Neural cell (in vitro differentiated cells): ENCODE data around the gene NELFE. TPM values are rescaled to one million over a fixed set of nuclear protein-coding genes. Genes with fewer than 3 reads are reported as not detected.

Source experiments
- H2AFZ ChIP-seq: fragments of 200-600, 300-800 bp; sonication (generic), shearing (Covaris generic); 2 replicates; pipeline ENCODE4 v1.6.0; 2014; ENCODE audit warnings: low read depth, mild to moderate bottlenecking, antibody characterized with exemption, low read length, moderate library complexity
- H3F3A ChIP-seq: fragments of 200-600 bp; shearing (Covaris generic); 2 replicates; pipeline ENCODE4 v1.6.1; 2016; ENCODE audit warnings: mild to moderate bottlenecking, moderate library complexity, mixed read lengths, antibody characterized with exemption, low read length; ENCODE audit not compliant: insufficient read depth, poor library complexity, severe bottlenecking
- H3K27ac ChIP-seq: fragments of 200-600, 300-800 bp; sonication (generic), shearing (Covaris generic); 2 replicates; pipeline ENCODE4 v1.5.1; 2014; ENCODE audit warnings: mild to moderate bottlenecking, low read length, moderate library complexity
- H3K27me3 ChIP-seq: fragments of 300-800, 200-600 bp; sonication (generic), shearing (Covaris generic); 2 replicates; pipeline ENCODE4 v1.6.0; 2014; ENCODE audit warnings: mild to moderate bottlenecking, low read depth, low read length, moderate library complexity; ENCODE audit not compliant: insufficient read depth
- H3K36me3 ChIP-seq: fragments of 300-800, 200-600 bp; sonication (generic), shearing (Covaris generic); 2 replicates; pipeline ENCODE4 v1.5.1; 2014; ENCODE audit warnings: mild to moderate bottlenecking, antibody characterized with exemption, low read length, moderate library complexity; ENCODE audit not compliant: insufficient read depth
- H3K4me2 ChIP-seq: fragments of 300-800, 200-600 bp; sonication (generic), shearing (Covaris generic); 2 replicates; pipeline ENCODE4 v1.6.0; 2014; ENCODE audit warnings: mild to moderate bottlenecking, low read length
- H3K4me3 ChIP-seq: fragments of 300-800, 200-600 bp; sonication (generic), shearing (Covaris generic); 2 replicates; pipeline ENCODE4 v1.5.1; 2014; ENCODE audit warnings: mild to moderate bottlenecking, low read length, moderate library complexity
- H3K79me2 ChIP-seq: fragments of 200-600 bp; shearing (Covaris generic); replicated peaks from 2 replicates; pipeline ENCODE4 v1.6.0; 2014; ENCODE audit warnings: mild to moderate bottlenecking, low read length, moderate library complexity; ENCODE audit not compliant: insufficient read depth
- H3K9ac ChIP-seq: fragments of 300-800, 200-600 bp; sonication (generic), shearing (Covaris generic); 2 replicates; pipeline ENCODE4 v1.6.1; 2016; ENCODE audit warnings: mild to moderate bottlenecking, low read length, mixed read lengths
- H3K9me2 ChIP-seq: fragments of 200-600 bp; shearing (Covaris generic); 2 replicates; pipeline ENCODE4 v1.6.1; 2016; ENCODE audit warnings: mild to moderate bottlenecking, low read length, mixed read lengths; ENCODE audit not compliant: insufficient read depth
- H3K9me3 ChIP-seq: fragments of 200-600, 300-800 bp; sonication (generic), shearing (Covaris generic); 2 replicates; pipeline ENCODE4 v1.6.1; 2016; ENCODE audit warnings: mild to moderate bottlenecking, mixed run types, low read length, moderate library complexity, mixed read lengths
- H4K20me1 ChIP-seq: fragments of 200-600 bp; shearing (Covaris generic); 2 replicates; pipeline ENCODE4 v1.6.1; 2016; ENCODE audit warnings: mild to moderate bottlenecking, mixed run types; ENCODE audit not compliant: insufficient read depth
- EP300 ChIP-seq: fragments of 450-650 bp; conservative IDR thresholded peaks from 2 replicates; pipeline ENCODE4 v1.6.1; 2014; ENCODE audit warnings: antibody characterized with exemption, mild to moderate bottlenecking, moderate library complexity; ENCODE audit not compliant: poor library complexity, severe bottlenecking
- EZH2 ChIP-seq: fragments of 200-600, 300-800 bp; shearing (Covaris generic), sonication (generic); IDR thresholded peaks from 2 replicates; pipeline ENCODE4 v1.6.1; 2014; ENCODE audit warnings: antibody characterized with exemption, low read length, borderline replicate concordance, mild to moderate bottlenecking; ENCODE audit not compliant: insufficient read depth, poor library complexity, severe bottlenecking
- MXI1 ChIP-seq: fragments of 450-650 bp; conservative IDR thresholded peaks from 2 replicates; pipeline ENCODE4 v1.6.1; 2014; ENCODE audit warnings: antibody characterized with exemption, mild to moderate bottlenecking; ENCODE audit not compliant: poor library complexity, severe bottlenecking
- POLR2AphosphoS5 ChIP-seq: IDR thresholded peaks from 2 replicates; pipeline ENCODE4 v1.6.1; 2012
- RAD21 ChIP-seq: fragments of 450-650 bp; conservative IDR thresholded peaks from 2 replicates; pipeline ENCODE4 v1.6.1; 2014; ENCODE audit warnings: antibody characterized with exemption, mild to moderate bottlenecking, moderate library complexity
- REST ChIP-seq: IDR thresholded peaks from 2 replicates; pipeline ENCODE4 v1.6.1; 2012; ENCODE audit warnings: borderline replicate concordance
- SMC3 ChIP-seq: fragments of 450-650 bp; conservative IDR thresholded peaks from 2 replicates; pipeline ENCODE4 v1.6.1; 2014; ENCODE audit warnings: antibody characterized with exemption, mild to moderate bottlenecking, moderate library complexity; ENCODE audit not compliant: poor library complexity
- TAF1 ChIP-seq: IDR thresholded peaks from 2 replicates; pipeline ENCODE4 v1.6.1; 2012; ENCODE audit warnings: low read depth
- polyA plus RNA-seq: library from polyadenylated mRNA; depleted of rRNA; stranded (reverse); fragments of >200 nt; gene quantifications from 2 replicates; pipeline ENCODE4 v1.2.3, GENCODE V29; 2014
- TF ChIP-seq, protein P1 (sequence below): fragments of 450-650 bp; IDR thresholded peaks from 2 replicates; pipeline ENCODE4 v1.5.1; 2014; ENCODE audit warnings: antibody characterized with exemption, mild to moderate bottlenecking, moderate library complexity; ENCODE audit not compliant: poor library complexity, severe bottlenecking

The NELFE gene
- polyA plus RNA-seq, 1 donor from 2014 or later, result 103 TPM

- Histone ChIP-seq H3K79me2 (no peaks in the 10 kb centered on the region), H3K4me3 (no peak overlapping the region), H3K27ac (no peak overlapping the region), H3K9me2 (no peaks in the 10 kb centered on the region), H3K4me2 (no peak overlapping the region), H3K27me3 (no peaks in the 10 kb centered on the region), H3K36me3 (no peaks in the 10 kb centered on the region), H4K20me1 (no peaks in the 10 kb centered on the region), H2AFZ (no peak overlapping the region), H3F3A (no peaks in the 10 kb centered on the region), H3K9me3 (no peaks in the 10 kb centered on the region), H3K9ac (no peak overlapping the region)
- TF ChIP-seq RAD21 (no peak), MXI1 (no peak), SMC3 (no peak), POLR2AphosphoS5 (no peak), TAF1 (no peak), EP300 (no peak), EZH2 (no peak), REST (no peak)
- TF ChIP-seq, protein P1, sequence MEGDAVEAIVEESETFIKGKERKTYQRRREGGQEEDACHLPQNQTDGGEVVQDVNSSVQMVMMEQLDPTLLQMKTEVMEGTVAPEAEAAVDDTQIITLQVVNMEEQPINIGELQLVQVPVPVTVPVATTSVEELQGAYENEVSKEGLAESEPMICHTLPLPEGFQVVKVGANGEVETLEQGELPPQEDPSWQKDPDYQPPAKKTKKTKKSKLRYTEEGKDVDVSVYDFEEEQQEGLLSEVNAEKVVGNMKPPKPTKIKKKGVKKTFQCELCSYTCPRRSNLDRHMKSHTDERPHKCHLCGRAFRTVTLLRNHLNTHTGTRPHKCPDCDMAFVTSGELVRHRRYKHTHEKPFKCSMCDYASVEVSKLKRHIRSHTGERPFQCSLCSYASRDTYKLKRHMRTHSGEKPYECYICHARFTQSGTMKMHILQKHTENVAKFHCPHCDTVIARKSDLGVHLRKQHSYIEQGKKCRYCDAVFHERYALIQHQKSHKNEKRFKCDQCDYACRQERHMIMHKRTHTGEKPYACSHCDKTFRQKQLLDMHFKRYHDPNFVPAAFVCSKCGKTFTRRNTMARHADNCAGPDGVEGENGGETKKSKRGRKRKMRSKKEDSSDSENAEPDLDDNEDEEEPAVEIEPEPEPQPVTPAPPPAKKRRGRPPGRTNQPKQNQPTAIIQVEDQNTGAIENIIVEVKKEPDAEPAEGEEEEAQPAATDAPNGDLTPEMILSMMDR, result no peak
These were observed 18.5 kb downstream of the NELFE start for GRCh38 chr6:31940256-31940664.

DNA sequence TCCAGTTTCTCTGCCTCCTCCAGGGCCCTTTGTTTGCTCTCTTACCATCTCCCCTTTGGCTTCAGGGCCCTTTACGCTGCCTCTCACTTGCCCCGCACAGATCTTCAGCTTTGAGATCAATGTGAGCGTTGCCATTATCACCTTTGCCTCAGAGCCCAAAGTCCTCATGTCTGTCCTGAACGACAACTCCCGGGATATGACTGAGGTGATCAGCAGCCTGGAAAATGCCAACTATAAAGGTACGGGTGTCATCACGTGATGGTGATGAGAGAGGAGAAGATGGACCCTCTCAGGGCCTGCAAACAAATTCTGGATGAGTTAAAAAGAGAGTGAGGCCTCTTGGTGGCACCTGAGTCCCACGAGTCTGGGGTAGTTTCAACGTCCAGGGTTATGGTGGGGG is 22.9 kb downstream of the NELFE start:
- no peaks in the 10 kb centered on the region for H3K79me2 ChIP-seq
- H3F3A ChIP-seq, result no peaks in the 10 kb centered on the region
- no peaks in the 10 kb centered on the region for H3K36me3 ChIP-seq
- H3K9ac ChIP-seq, result no peak overlapping the region
- TF ChIP-seq MXI1, result no peak
- no peak for TF ChIP-seq EP300
- no peak for TF ChIP-seq POLR2AphosphoS5
- TF ChIP-seq EZH2, result no peak
- no peak for TF ChIP-seq TAF1
- TF ChIP-seq REST, result no peak
- TF ChIP-seq SMC3, result no peak
- TF ChIP-seq, protein P1, result no peak
- TF ChIP-seq RAD21, result no peak
- H2AFZ ChIP-seq, result no peak overlapping the region
- H3K27me3 ChIP-seq, result no peaks in the 10 kb centered on the region
- H3K9me2 ChIP-seq, result no peaks in the 10 kb centered on the region
- no peak overlapping the region for H3K4me2 ChIP-seq
- H3K27ac ChIP-seq, result no peak overlapping the region
- H3K9me3 ChIP-seq, result no peaks in the 10 kb centered on the region
- H4K20me1 ChIP-seq, result no peaks in the 10 kb centered on the region
- no peak overlapping the region for H3K4me3 ChIP-seq
